OCI-LY3 (cell line): Measurements from ENCODE around the gene ASB8.

Experiments
- EZH2phosphoT487 ChIP-seq: fragments of 200-600 bp; shearing (Covaris generic); IDR thresholded peaks from 2 replicates; pipeline ENCODE4 v1.6.1; 2018; ENCODE audit warnings: antibody characterized with exemption, mixed run types, low read depth
- TF ChIP-seq, protein P1 (sequence below): fragments of 200-600, 300-600 bp; sonication (generic); IDR thresholded peaks from 2 replicates; pipeline ENCODE4 v1.5.1; 2014; ENCODE audit warnings: antibody characterized with exemption, low read length, low read depth

DNA sequence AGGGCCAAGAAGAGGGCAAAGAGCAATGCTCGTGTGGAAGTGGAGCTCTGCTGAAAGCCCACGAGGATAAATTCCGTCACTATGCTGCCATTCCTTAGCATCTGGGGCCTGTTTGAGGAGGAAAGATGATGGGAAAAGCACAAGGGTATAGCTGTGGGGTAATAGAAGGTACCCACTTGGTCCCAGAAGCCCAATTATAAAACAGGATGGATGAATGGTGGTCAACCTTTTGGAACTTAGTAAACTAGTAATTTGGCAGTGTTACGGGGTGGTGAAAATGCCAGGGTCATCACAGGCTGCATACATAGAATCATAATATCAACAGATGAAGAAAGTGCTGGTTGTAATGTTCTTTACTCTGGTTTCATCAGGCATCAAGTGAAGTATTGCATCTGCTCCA lies 45.9 kb upstream of the ASB8 start, which contains the start of gene OR10AD1:
- TF ChIP-seq, protein P1, sequence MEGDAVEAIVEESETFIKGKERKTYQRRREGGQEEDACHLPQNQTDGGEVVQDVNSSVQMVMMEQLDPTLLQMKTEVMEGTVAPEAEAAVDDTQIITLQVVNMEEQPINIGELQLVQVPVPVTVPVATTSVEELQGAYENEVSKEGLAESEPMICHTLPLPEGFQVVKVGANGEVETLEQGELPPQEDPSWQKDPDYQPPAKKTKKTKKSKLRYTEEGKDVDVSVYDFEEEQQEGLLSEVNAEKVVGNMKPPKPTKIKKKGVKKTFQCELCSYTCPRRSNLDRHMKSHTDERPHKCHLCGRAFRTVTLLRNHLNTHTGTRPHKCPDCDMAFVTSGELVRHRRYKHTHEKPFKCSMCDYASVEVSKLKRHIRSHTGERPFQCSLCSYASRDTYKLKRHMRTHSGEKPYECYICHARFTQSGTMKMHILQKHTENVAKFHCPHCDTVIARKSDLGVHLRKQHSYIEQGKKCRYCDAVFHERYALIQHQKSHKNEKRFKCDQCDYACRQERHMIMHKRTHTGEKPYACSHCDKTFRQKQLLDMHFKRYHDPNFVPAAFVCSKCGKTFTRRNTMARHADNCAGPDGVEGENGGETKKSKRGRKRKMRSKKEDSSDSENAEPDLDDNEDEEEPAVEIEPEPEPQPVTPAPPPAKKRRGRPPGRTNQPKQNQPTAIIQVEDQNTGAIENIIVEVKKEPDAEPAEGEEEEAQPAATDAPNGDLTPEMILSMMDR, result no peak
- no peak for TF ChIP-seq EZH2phosphoT487
